Colonic mucosa (tissue), 4 donors: Measurements from ENCODE around the gene PITPNB. TPM values are rescaled to one million over a fixed set of nuclear protein-coding genes. Genes with fewer than 3 reads are reported as not detected.

ENCODE experiments used
- DNase-seq: peaks from one replicate; pipeline ENCODE4 v3.0.0-alpha.2; 2020
- H3K27ac ChIP-seq: fragments of 200-600 bp; one replicate; pipeline ENCODE4 v1.8.0; 2021
- H3K27me3 ChIP-seq: fragments of 200-600 bp; one replicate; pipeline ENCODE4 v1.8.0; 2021
- H3K36me3 ChIP-seq: fragments of 200-600 bp; one replicate; pipeline ENCODE4 v1.8.0; 2021
- H3K4me1 ChIP-seq: fragments of 200-600 bp; one replicate; pipeline ENCODE4 v1.8.0; 2021; ENCODE audit warnings: mild to moderate bottlenecking
- H3K4me3 ChIP-seq: fragments of 200-600 bp; one replicate; pipeline ENCODE4 v1.8.0; 2021
- H3K9ac ChIP-seq, 2 donors: one replicate each; pipeline ENCODE4 v1.7.0; 2013; ENCODE audit warnings: control low read depth in 2 of 2, low read depth in 2 of 2, low read length in 2 of 2
- H3K9me3 ChIP-seq: fragments of 200-600 bp; one replicate; pipeline ENCODE4 v1.8.0; 2021
- intact Hi-C: fragments of 100-400 bp; cut with DNase I; formaldehyde crosslinking; loops from one replicate; pipeline ENCODE4 v1.14.1; 2022
- total RNA-seq, 2 donors: library from RNA; stranded (reverse); fragmentation: NEBNext Ultra II Directional in 1 of 2; extraction: Animal tissue kit (Norgen Biotek cat#: 25700) in 1 of 2; gene quantifications; one replicate each; pipeline ENCODE4 v1.2.1, GENCODE V29; 2021
- TF ChIP-seq, protein P1 (sequence below): fragments of 200-600 bp; IDR thresholded peaks from one replicate; pipeline ENCODE4 v1.8.0; 2022; ENCODE audit warnings: antibody characterized with exemption, mild to moderate bottlenecking
- donor health status: healthy.
- donor health status: DM: no; HTN: no; CAD: no.
- donor health status: DM: no; HTN: no; CAD: no.

Gene PITPNB
- total RNA-seq, 2 donors from 2014 or later, result 40.0 to 51.6 TPM

DNA sequence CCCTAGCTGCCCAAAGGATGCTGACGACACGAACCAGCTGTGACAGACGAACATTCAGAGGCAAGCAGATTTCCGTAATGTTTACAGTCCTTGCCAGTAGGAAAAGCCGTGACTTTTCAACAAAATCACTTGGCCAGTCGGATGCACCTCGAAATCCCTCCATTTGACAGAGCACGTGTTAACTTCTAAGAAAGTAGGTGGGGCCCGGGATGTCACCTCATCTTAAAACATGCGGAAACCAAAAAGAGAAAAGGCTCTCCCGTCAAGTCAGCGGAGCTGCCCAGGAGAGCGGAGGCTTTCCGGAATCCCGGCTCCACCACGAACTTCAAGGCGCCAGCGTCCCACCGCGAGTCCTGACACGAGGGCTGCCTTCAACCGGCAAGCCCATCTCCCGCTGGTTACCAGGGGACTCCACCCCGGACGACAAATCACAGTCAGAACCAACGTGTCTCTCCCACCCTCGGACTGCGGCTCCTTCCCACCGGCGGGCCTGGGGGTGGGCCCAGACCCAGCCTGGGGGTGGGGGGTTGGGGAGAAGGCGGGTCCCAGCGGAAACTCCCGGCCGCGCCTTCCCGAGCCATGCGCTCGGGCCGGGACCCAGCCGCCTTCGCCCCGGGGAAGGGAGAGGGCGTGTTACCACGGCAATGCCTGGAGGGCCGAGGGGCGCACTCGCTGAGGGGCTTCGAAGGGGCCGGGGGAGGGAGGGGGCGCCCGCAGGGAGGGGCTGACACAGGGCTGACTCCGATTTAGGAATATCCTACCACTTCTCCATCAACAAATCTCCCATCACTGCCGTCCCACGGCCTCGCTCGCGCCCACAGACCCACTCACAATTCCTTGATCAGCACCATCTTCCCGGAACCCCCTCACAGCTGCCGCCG is 475 bp downstream of the PITPNB start:
- Histone ChIP-seq H3K9ac (peak overlapping the region; percentile 72 to 79), H3K27me3 (no peaks in the 10 kb centered on the region), H3K36me3 (no peaks in the 10 kb centered on the region), H3K27ac (peak overlapping the region; percentile 92), H3K4me3 (peak overlapping the region; percentile 87), H3K9me3 (no peaks in the 10 kb centered on the region), H3K4me1 (peaks cover 35% of the 10 kb centered on the region)
- intact Hi-C loops, result no loop called here
- TF ChIP-seq, protein P1, sequence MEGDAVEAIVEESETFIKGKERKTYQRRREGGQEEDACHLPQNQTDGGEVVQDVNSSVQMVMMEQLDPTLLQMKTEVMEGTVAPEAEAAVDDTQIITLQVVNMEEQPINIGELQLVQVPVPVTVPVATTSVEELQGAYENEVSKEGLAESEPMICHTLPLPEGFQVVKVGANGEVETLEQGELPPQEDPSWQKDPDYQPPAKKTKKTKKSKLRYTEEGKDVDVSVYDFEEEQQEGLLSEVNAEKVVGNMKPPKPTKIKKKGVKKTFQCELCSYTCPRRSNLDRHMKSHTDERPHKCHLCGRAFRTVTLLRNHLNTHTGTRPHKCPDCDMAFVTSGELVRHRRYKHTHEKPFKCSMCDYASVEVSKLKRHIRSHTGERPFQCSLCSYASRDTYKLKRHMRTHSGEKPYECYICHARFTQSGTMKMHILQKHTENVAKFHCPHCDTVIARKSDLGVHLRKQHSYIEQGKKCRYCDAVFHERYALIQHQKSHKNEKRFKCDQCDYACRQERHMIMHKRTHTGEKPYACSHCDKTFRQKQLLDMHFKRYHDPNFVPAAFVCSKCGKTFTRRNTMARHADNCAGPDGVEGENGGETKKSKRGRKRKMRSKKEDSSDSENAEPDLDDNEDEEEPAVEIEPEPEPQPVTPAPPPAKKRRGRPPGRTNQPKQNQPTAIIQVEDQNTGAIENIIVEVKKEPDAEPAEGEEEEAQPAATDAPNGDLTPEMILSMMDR, result no peak
- peak; percentile 59 for DNase-seq

DNA sequence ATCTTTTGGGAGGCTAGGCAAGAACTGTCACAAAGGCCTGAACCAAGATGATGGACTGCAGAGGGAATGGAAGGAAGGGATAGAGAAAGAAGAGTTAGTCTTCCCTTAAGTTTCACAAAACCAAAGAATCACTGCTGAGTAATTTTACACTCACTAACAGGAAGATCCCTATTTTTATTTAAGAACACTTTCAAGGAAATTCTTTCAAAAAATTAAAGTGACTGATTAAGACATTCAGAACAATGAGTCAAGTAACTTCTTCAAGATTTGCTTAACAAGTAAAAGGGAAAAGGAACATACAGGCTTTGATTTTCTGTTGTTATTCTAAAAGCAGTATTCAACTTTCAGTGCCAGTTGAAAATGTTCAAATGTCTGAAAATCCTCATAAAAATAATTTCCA is 3.1 kb downstream of the PITPNB start:
- TF ChIP-seq, protein P1, result no peak
- Histone ChIP-seq H3K4me3 (no peak overlapping the region), H3K4me1 (peaks cover 37% of the 10 kb centered on the region), H3K9me3 (no peaks in the 10 kb centered on the region), H3K27me3 (no peaks in the 10 kb centered on the region), H3K27ac (no peak overlapping the region), H3K9ac (no peak overlapping the region), H3K36me3 (no peaks in the 10 kb centered on the region)
- intact Hi-C loops, result no loop called here
- DNase-seq, result no peak

DNA sequence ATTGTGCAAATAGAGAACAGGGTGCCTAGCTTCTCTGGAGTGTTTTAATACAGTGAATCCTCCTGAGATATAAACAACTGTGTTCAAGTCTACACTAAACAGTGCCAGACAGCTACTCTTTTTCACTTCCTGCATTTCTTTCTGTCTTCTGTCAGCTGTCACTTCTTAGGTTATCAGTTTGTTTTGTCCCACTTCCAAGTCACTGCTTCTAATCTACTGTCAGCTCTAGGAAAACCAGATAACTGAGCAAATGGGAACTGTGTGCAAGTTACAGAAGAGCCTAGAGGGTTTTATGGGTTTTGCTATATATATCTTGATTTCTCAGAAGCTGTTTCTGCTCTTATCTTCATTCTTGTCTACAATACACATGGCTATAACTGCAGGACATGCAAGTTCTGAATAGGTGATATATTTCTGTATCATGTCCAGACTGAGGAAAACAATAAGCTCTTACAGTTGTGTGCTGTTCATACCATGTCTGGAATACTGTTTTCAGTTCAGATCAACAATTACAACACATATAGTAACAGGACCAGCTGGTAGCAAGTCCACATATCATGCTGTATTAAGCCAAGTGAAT is 5.8 kb downstream of the PITPNB start:
- TF ChIP-seq, protein P1, result no peak
- H3K27ac ChIP-seq, result peak overlapping the region; percentile 6
- no peaks in the 10 kb centered on the region for H3K36me3 ChIP-seq
- no peak overlapping the region for H3K9ac ChIP-seq
- H3K27me3 ChIP-seq, result no peaks in the 10 kb centered on the region
- DNase-seq, result no peak
- peaks cover 35% of the 10 kb centered on the region for H3K4me1 ChIP-seq
- no peak overlapping the region for H3K4me3 ChIP-seq
- intact Hi-C loops, result no loop called here
- H3K9me3 ChIP-seq, result no peaks in the 10 kb centered on the region

DNA sequence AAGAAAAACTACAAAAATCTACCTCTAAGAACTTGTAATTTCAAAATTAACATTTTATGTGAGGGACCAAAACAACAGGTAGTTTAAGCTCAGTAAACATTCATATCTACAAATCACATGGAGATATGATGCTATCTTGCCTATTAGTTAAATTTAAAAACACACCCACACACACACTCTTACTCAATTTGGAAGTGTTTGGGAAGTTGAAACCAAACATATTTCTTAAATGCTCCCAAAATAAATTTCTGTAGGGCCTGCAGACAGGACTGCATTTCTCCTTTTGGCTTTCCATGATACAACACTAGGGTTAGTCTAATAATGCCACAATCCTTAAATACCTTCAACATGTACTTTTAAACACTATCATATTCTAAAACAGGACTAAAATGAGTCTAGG is 7.0 kb downstream of the PITPNB start:
- H3K4me3 ChIP-seq, result no peak overlapping the region
- peaks cover 25% of the 10 kb centered on the region for H3K4me1 ChIP-seq
- no peak for DNase-seq
- H3K9me3 ChIP-seq, result no peaks in the 10 kb centered on the region
- no peaks in the 10 kb centered on the region for H3K27me3 ChIP-seq
- H3K9ac ChIP-seq, result no peak overlapping the region
- no peak overlapping the region for H3K27ac ChIP-seq
- no peaks in the 10 kb centered on the region for H3K36me3 ChIP-seq
- TF ChIP-seq, protein P1, result no peak
- intact Hi-C loops, result no loop called here

DNA sequence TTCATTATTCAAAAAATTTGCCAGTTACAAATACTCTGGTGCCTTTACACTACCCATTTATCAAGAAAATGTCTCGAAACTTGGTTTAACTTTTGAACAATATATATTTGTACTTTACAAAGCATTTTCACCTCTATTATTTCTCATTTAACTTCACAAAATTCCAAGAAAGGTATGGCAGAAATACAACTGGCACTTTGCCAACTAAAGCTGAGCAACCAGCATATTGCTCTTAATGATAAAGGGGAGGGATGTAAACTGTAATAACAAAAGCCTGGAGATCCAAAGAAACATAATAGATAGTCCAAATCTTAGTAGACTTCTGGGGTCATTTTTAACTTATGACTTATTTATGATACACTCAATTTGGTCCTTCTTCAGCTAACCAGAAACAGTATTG is 7.7 kb downstream of the PITPNB start:
- H3K4me1 ChIP-seq, result peaks cover 18% of the 10 kb centered on the region
- no peaks in the 10 kb centered on the region for H3K36me3 ChIP-seq
- DNase-seq, result no peak
- TF ChIP-seq, protein P1, result no peak
- no peak overlapping the region for H3K4me3 ChIP-seq
- no peak overlapping the region for H3K9ac ChIP-seq
- no peaks in the 10 kb centered on the region for H3K9me3 ChIP-seq
- H3K27ac ChIP-seq, result no peak overlapping the region
- intact Hi-C loops, result no loop called here
- no peaks in the 10 kb centered on the region for H3K27me3 ChIP-seq
